HG03280 (cell line): ENCODE results near the gene CECR2.
"Not testable (repeated sequence)": the region's sequence is repeated elsewhere in the genome, so short reads cannot be mapped to it uniquely, and the experiment has no call there.

Experiments
- ATAC-seq: cut with Tn5 transposase; IDR thresholded peaks from one replicate; pipeline ENCODE4 v1.9.1; 2021; ENCODE audit warnings: mild to moderate bottlenecking, moderate library complexity; ENCODE audit not compliant: unreplicated experiment

CECR2 gene

GRCh38 chr22:17566016-17566687, 196.9 kb downstream of the CECR2 start:
- not testable (repeated sequence) for ATAC-seq

- no peak for ATAC-seq
Measured at GRCh38 chr22:17566776-17567175, 197.5 kb downstream of the CECR2 start.

GRCh38 chr22:17569971-17570511, 200.8 kb downstream of the CECR2 start:
- ATAC-seq: no peak

GRCh38 chr22:17570851-17571631, 201.8 kb downstream of the CECR2 start:
- no peak for ATAC-seq

GRCh38 chr22:17575151-17575550, 205.9 kb downstream of the CECR2 start:
- no peak for ATAC-seq

- no peak for ATAC-seq
Measured at GRCh38 chr22:17575681-17576080, 206.4 kb downstream of the CECR2 start.

GRCh38 chr22:17576470-17576869, 207.2 kb downstream of the CECR2 start:
- no peak for ATAC-seq

GRCh38 chr22:17578136-17578754, 209.0 kb downstream of the CECR2 start:
- no peak for ATAC-seq

- ATAC-seq: no peak
Measured at GRCh38 chr22:17579535-17579981, 210.3 kb downstream of the CECR2 start.

- ATAC-seq: no peak
Measured at GRCh38 chr22:17580441-17581031, 211.3 kb downstream of the CECR2 start.

- no peak for ATAC-seq
Measured at GRCh38 chr22:17581056-17581455, 211.8 kb downstream of the CECR2 start.

- no peak for ATAC-seq
Measured at GRCh38 chr22:17581631-17582030, 212.4 kb downstream of the CECR2 start.

GRCh38 chr22:17583151-17583550, 213.9 kb downstream of the CECR2 start:
- ATAC-seq: no peak

GRCh38 chr22:17586831-17587440, 217.7 kb downstream of the CECR2 start:
- no peak for ATAC-seq

GRCh38 chr22:17587629-17588028, 218.4 kb downstream of the CECR2 start:
- no peak for ATAC-seq

GRCh38 chr22:17588606-17589005, 219.3 kb downstream of the CECR2 start:
- ATAC-seq: no peak

- no peak for ATAC-seq
Measured at GRCh38 chr22:17589810-17590375, 220.6 kb downstream of the CECR2 start.

GRCh38 chr22:17590586-17590985, 221.3 kb downstream of the CECR2 start:
- ATAC-seq: no peak

GRCh38 chr22:17592201-17592600, 222.9 kb downstream of the CECR2 start:
- ATAC-seq: no peak

- no peak for ATAC-seq
Measured at GRCh38 chr22:17596226-17596625, 227.0 kb downstream of the CECR2 start.
